Myocyte (in vitro differentiated cells): Measurements from ENCODE around the gene CTNNA2. TPM values are rescaled to one million over a fixed set of nuclear protein-coding genes. Genes with fewer than 3 reads are reported as not detected.
A peak's percentile ranks its signal among the peaks of the same experiment; 100 is the strongest.

ENCODE experiments used
- DNase-seq: peaks from one replicate; pipeline ENCODE4 v3.0.0-alpha.2; 2012; ENCODE audit warnings: low read depth
- total RNA-seq: library from RNA; depleted of rRNA; stranded (reverse); fragments of >200 nt; gene quantifications from 2 replicates; pipeline ENCODE4 v1.2.3, GENCODE V29; 2014

The CTNNA2 gene
- total RNA-seq, 1 donor from 2014 or later, result 2.7 TPM

DNA sequence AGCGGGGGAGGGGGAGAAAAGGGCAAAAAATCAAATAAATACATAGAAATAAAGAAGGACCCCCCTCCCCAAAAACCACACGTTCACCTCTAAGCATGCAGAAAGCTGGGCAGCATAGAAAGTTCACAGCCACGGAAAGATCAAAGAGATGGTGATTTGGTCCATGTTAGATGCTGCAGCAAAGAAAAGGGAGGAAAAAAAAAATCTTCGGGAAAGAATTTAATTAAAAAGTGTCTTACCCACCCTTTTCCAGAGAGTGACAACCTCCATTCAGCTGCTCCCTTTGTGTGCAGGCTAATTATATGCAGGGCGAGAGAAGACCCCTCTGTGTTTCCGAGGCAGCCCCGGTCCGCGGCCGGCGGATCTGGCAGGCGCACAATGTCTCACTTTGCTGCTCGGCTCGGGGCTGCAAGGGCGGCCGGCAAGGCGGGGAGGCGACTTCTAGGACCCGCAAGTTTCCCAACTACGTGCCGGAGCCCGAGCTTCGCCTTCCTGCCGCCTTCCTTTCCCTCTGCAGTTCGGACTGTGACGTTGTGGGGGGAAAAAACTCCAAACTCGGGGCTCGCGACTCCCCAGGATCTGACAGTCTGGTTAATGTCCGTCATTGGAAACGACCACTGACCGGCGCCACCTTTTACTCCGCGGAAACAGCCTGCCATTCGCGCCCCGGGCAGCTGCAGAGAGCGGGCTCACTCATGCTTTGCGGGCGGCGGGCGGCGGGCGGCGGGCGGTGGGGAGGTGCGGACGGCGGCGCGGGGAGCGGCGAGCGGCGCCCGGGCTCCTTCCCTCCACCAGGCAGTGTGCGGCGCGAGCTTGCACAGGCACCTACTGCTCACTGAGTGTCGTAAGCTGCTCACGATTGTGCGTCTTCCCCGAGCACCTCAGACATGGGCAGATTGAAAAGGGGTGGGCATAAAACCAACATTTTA lies 791.3 kb downstream of the CTNNA2 start, which contains the start of gene LRRTM1:
LRRTM1 (minus strand) TSS at position 844 of the 929 bp plus-strand sequence. CDS start 933 bp downstream, outside the sequence.
- no peak for DNase-seq

DNA sequence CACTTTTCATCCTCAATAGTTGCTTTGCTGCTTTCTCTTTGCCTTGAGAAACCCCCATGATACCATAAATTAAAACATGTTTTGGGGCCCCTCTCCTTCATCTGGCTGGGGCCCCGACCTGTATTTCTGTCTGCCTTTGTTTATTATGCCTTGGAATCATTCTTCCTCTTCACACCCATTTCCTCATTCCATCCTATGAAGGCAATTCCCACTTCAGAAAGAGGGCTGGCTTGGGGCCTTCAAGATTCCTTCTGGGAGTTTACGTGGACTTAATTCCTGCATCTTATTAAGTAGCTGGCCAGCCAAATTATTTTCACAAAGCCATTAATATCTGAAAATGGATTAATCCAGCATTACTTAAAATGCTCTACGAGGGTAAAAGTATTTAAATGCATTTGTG lies 798.5 kb downstream of the CTNNA2 start:
- no peak for DNase-seq

DNA sequence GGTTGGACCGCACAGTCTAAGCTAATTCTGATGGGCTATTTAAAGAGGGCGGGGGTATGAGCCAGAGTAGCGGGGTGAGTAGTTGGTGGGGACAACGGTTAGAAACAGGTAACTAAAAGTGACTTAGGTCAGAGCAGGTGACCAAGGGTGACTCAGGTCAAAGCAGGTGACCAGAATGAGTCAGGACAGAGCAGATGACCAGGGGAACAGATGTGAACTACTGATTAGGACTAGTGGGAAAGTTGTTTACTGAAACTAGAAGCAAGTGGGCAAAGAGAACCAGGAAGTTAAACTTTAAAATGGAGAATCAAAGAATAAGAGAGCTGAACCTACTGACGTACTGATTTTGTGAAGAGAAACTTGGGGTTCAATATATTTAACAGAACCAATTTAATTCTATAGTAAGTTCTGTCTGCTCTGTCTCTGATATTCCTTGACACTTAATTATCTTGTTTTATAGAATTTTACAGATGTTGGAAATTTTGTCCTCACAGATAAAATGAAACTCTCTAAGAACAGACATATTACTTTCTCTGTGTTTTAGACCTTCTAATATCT lies 799.5 kb downstream of the CTNNA2 start:
- DNase-seq, result no peak

DNA sequence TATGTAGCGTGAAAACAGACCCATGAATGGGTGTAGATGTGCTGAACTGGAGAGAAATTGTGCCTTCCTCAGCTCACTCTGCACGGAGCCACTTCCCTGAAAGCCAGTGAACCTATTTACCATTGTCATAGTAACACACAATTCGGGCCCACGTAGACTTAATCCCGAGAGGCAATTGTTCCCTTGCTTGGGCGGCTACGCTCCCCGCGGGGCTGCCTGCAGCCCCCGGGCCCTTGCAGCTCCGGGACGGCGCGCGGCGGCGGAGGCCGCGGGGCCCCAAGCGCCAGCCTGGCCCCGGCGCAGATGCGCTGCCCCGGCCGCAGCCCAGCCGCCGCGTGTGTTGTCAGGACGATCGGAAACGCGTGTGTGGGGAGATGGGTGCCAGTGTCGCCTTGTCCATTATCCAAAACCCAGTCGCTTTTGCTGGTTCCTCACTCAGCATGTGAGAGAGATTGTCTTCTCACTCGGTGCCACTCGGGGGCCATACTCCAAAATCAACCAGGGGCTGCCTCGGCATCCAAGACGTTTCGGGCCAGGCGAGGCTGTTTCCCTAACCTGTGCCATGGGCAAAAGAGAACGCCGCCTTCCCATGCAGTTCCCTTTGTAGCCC lies 809.6 kb downstream of the CTNNA2 start:
- no peak for DNase-seq

DNA sequence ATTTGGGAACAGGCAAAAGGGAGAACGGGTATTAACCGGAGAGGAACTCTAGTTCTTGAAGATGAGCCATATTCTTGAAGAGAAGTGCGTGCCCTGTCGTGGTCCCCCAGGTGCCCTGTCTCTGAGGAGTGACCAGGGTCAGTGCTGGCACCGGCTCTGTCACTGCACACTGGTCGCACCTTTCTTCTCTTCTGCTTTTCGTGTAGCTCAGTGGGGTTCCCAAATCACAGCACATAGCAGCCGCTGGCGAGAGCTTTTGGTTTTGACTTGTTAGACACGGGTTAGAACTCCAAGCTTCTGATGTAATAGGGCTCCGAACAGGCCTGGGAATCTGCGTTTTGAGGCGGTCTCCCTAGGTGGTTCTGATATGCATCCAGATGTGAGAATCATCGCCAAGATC lies 810.1 kb downstream of the CTNNA2 start:
- no peak for DNase-seq

DNA sequence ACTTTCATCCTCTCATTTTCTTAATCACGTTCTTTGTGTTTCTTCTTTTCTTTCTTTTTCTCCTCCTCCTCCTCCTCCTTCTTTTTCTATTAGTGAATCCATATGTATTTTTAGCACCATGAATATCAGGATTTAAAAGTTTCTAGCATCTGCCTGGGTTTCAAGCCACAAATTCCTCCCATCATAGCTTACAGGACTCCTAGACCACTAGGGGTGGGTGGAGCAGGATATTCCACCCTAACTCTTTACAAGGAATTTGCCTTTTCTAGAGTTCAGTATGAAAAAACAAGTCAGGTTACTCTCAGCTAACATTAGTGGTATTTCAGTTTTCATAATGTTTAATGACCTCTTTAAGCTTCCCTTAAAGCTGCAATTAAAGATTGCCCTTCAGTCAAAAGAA lies 810.8 kb downstream of the CTNNA2 start:
- DNase-seq, result no peak

DNA sequence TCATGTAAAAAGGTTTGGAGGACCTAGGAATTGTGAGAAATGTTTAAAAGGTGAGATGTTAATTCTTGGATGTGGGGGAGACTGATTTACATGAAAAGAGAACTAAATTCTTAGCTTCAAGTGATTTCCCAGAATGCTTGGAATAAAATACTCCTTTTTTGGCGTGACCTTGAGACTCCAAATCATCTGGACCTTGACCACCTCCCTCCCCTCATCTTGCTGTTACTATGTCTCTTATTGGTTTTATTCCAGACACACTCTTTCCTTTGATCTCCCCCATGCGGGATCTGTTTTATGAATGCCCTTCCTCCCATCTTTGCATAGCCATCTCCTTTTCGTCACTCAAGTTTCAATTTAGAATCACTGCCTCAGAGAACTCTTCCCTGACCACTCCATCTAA lies 811.7 kb downstream of the CTNNA2 start:
- DNase-seq, result no peak

DNA sequence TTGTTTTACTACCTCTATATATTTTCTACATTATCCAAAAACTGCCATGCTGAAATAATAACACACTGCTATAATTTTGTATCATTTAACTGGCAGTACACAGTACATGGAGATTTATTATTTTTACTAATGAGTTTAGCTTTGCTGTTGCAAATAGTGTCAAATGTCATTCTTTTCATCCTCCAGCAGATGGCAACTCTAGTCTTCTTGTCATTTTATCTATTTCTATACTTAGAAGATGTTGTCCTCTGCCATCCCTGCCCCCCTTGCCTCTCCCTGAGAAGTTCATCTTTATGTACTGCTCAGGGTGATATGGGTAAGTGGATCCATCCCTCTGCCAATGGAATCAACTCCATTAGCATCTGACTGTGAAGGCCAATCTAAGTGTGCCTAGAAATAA lies 813.4 kb downstream of the CTNNA2 start:
- peak; percentile 61 for DNase-seq

DNA sequence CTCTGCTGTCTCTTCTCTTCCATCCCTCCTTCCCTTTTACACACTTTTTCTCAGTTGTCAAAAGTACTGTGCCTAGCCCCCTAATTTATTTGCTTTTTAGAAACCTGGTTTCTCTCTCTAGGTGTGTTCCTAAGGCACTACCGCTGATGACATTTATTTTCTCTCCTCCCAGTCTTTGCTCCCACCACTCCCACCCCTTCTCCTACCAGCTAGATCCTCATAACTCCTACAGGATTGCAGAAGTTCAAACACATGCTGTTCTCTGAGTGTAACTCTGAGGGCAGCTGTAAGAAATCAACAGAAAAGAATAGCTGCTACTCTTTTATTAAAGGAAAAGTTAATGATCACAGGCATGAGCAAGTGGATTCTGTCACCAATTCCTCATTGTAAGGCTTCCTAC lies 814.0 kb downstream of the CTNNA2 start:
- no peak for DNase-seq

DNA sequence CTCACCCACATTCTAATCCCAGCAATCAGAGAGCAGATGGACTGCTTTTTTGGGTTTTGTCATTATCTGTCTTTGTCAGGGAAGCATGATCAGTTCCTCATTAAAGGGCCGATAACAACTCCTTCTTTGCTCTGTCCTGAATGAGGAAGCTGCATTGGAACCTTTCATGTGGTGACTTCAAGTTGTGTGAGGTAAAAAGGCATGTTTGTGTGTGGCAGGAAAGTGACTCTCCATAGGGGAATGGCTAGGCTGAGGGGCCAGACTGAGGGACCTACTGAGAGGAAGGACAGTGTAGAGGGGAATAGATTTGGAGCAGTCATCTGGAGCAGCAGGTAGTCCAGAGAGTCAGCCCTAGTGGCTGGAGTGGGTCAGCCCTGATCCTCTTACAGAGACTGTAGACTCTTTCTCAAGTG lies 815.3 kb downstream of the CTNNA2 start:
- DNase-seq, result no peak

DNA sequence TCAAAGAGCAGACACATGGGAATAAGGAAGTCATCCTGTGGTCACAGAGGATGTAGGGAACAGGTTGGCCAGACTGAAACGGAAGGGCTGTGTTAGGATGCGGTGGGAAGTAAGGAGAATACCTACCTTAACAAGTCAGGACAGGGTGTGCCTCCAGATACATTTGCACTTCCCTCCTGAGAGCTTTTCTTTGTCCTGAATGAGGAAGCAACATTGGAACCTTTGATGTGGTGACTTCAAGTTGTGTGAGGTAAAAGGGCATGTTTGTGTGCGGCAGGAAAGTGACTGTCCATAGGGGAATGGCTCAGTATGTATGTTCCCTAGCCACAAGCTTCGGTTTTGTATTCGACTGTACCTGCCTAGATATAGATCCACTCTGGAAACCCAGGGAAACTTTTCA lies 816.6 kb downstream of the CTNNA2 start:
- DNase-seq, result no peak

DNA sequence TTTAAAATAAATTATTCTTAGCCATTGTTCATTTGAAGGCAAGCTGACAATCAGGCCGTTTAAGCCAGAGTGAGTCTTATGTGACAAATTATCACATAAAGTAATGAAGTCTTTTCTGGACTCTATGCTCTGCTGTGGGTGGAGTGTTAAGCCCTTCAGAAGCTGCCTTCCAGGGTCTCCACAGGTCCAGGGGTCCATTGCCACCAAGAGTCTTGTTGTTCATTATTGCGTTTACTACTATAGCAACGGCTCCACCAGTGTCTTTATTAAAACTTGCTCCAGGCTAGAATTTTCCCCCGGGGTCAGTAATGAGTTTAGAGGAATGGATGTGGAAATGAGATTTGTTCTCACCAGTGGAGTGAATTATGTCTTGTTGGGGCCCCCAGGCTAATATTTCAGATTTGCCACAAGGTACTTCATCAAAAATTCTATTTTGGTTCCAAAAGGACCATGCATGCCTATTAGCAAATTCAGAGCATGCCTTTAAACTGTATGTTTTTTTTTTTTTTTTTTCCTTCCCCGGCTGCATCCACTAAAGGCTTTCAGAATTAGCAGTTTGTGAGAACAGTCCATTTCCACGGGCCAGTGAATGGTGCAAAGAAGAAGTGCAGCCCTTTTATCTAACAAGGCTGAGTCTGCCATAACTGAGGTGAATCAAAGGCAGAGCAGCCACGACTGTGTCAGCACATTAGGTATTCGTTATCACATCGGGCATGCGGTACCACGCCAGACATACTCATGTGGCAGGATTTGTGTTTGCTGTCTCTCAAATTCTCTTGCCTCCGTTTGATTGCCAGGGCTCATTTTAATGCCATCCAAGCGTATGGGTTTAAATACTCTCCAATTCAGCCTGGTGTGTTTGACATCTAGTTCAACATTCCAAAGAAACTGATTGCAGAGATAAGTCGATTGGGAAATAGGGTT lies 817.9 kb downstream of the CTNNA2 start:
- DNase-seq, result no peak

DNA sequence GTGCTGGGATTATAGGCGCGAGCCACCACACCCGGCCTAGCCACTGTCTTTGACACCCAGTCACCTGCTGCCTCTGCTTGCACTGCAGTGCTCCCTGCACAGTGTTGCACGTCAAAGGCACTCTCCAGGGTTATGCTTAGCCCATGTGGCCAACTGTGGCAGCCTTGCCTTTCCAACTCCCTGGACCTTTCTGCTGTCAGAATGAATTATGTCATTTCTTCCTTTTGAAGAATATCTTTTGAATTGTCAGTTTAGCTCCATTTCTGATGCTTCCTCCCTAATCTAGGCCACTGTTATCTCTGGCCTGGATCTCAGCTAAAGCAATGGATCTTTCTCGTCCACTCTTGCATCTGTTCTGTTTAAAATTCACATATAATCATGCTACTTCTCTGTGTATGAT lies 821.0 kb downstream of the CTNNA2 start:
- DNase-seq, result no peak

DNA sequence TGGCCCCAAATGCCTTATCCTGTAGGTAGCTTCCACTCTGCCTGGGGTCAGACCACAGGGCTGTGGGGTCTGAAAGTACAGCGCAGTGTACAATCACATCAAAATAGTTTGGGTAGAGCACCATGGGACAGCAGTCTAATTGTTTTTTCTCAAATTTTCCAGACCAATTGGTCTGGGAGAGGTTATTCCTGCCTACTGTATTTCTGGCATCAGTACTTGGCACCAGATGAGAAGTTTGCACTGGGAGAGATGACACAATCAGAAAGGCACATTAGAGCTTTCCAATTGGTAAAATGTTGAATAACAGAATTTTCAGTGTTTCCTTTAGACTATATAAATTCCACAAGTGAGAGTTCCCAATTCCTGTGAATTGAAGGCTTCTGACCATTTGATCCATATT lies 822.6 kb downstream of the CTNNA2 start:
- no peak for DNase-seq

DNA sequence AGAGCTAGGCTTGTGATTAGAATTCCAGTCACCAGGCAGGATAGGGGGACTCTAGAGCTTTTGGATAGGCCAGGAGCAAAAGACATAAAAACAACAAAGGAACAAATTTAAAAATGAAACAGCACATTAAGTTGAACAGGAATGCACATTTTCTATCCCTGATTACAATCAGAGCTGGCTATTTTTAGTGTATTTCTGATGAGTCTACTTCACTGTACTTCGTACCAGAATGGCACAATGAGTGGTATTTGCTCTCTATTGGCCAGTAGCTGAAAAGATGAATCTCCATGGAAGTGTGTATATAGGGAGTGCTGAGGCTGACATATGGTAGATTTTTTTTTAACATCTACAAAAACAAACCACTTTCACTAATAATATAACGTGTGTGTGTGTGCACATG lies 825.9 kb downstream of the CTNNA2 start:
- no peak for DNase-seq

DNA sequence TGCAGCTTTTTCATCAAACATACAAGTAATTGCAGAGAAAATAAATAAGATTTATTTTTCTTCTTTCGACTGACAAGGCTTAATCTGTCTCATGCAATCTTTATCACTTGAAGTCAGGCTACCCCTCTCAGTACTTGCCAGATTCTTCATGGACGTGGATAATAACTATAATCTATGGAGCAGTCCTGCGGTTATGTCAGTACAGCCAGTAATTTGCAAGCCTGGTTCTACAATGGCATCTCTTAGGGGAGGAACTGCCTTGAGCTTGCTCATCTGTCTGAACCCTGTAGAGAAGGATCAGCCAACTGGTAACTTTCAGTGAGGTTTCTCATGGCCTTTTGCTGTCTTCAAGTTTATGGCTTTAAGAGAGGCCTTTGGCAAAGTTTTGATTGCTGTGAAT lies 827.2 kb downstream of the CTNNA2 start:
- DNase-seq, result no peak

DNA sequence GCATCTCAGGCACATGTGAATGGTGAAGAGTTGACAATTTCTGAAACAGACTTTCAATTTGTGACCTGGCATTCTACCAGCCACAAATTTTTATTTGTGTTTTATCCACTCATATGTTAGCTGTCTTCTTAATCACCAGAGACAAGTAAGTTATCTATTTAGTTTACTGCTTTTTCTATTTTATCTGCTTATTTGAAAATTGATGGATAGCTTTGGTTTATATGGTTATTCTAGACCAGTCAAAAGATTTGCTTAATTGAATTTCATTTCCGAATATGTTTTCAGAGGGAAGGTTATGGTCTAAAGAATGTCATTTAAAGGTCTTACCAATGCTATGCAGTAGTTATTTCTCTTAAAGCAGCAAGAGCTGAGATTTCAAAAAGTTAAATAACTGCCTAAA lies 835.2 kb downstream of the CTNNA2 start:
- no peak for DNase-seq

DNA sequence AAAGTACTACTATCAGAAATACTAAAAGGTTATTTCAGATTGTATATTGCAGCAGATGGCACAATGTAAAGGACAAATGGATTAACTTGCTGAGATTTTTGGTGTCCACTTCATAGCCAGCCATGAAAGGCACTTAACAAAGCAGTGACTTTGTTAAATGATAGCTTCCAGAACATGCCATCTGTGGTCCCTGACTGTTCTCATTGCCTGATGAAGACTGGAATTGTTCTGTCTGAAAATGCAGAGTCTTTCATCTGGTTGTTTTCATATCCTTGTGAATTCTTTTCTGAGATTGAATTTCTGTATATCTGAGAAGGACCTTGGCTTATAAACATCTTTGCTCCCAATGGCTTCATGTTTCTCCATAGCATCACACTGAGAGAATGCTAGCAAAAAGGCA lies 836.1 kb downstream of the CTNNA2 start:
- DNase-seq, result no peak

DNA sequence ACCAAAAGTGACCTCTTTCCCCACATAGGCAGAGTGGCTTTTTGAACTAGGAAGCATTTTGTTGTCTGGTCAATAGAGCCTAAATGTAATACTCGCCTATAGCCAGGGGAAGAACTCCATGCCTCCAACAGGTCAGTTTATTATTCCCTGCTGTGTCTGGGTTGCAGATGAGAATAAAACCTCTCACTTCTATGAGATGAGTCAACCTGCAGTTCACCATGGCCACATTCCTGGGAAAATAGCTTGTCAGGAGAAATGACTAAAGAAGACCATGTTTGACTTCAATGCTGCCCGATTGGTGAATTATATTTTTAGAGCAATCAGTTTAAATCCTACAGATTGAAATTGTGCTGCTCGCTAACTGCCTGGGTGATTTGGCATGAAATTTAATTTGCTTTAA lies 838.4 kb downstream of the CTNNA2 start:
- no peak for DNase-seq

DNA sequence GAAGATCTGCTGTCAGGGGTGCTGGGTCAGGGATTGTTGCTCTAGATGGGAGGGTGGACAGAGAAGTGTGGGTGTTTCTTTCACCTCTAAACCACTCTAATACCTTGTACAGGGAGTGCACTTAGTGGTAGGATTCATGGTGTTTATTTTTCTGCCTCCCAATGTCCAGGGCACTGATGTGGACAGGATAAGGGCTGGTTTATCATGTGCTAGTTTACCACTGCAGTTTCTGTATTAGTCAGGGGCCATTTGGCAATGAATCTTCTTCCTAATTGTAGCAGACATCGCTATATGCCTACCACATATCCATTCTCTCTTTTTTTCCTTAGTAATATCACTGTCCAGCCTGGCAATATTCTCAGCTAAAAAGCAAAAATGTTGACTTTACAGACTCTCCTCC lies 842.0 kb downstream of the CTNNA2 start:
- DNase-seq, result no peak

DNA sequence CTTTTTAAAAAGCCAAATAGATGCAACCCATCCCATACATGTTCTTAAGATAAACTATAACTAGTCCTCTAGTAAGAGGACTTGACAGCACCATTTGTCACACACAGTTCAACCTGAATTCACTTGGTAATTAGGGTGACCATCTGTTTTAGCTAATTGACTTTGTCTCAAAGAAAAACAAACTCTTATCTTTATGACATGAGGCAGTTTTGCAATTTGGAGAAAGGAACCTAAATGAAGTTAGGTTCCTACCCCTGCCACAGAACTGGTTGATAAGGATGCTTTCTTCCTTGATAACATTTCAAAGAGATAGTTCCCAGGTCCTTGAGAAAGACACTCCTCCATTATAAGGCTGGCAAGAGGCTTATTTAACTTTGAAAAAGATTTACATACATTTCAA lies 849.1 kb downstream of the CTNNA2 start:
- DNase-seq, result no peak
